Esophagus muscularis mucosa (tissue), 4 donors: ENCODE data around the gene ABCC1. TPM values are rescaled to one million over a fixed set of nuclear protein-coding genes. Genes with fewer than 3 reads are reported as not detected.

Experiments used
- DNase-seq: peaks from one replicate; pipeline ENCODE4 v3.0.0-alpha.2; 2017; ENCODE audit errors: extremely low spot score
- H3K27ac ChIP-seq, 4 donors: fragments of 200-600 bp; sonication (generic); replicated peaks in 1 of 4; 1 replicate in 3 of 4; 2 replicates in 1 of 4; pipeline ENCODE4 v1.5.1; 2016 to 2019; ENCODE audit warnings: mild to moderate bottlenecking in 1 of 4
- H3K27me3 ChIP-seq, 4 donors: fragments of 200-600 bp; sonication (generic); one replicate each; pipeline versions ENCODE4 v1.5.1 to v1.6.0; 2016 to 2019
- H3K36me3 ChIP-seq, 4 donors: fragments of 200-600 bp; sonication (generic); one replicate each; pipeline ENCODE4 v1.5.1; 2016 to 2019
- H3K4me1 ChIP-seq, 4 donors: fragments of 200-600 bp; sonication (generic); one replicate each; pipeline ENCODE4 v1.5.1; 2016 to 2019
- H3K4me3 ChIP-seq, 4 donors: fragments of 200-600 bp; sonication (generic); 1 replicate in 2 of 4; 2 replicates in 2 of 4; pipeline ENCODE4 v1.5.1; 2016 to 2019; ENCODE audit warnings: mild to moderate bottlenecking in 4 of 4, moderate library complexity in 1 of 4
- H3K9me3 ChIP-seq, 4 donors: fragments of 200-600 bp; sonication (generic); 1 replicate in 3 of 4; 2 replicates in 1 of 4; pipeline ENCODE4 v1.5.1; 2016 to 2019
- EP300 ChIP-seq: sonication (generic); formaldehyde crosslinking; IDR thresholded peaks from one replicate; pipeline ENCODE4 v1.6.1; 2017; ENCODE audit warnings: antibody characterized with exemption
- POLR2A ChIP-seq: fragments of 450-650 bp; IDR thresholded peaks from one replicate; pipeline ENCODE4 v1.6.1; 2017; ENCODE audit warnings: antibody characterized with exemption, moderate library complexity, mild to moderate bottlenecking, low read depth
- POLR2AphosphoS5 ChIP-seq, 2 donors: sonication (generic); formaldehyde crosslinking; IDR thresholded peaks; one replicate each; pipeline ENCODE4 v1.6.1; 2017; ENCODE audit warnings: antibody characterized with exemption in 2 of 2
- WGBS: methylation state at CpG from one replicate; pipeline ENCODE4 v1.1.5; 2018; 5-methylcytosine and 5-hydroxymethylcytosine counted together
- intact Hi-C: fragments of 100-400 bp; cut with DNase I; formaldehyde crosslinking; loops from one replicate; pipeline ENCODE4 v1.15.1; 2023
- total RNA-seq, 4 donors: library from RNA; depleted of rRNA; stranded (reverse); fragments of >200 nt; gene quantifications; one replicate each; pipeline versions ENCODE4 v1.1.0 to v1.2.1, GENCODE V29; 2016
- TF ChIP-seq, protein P1 (sequence below), 3 experiments: fragments of 200-600 bp in 2 of 3; fragments of 450-650 bp in 1 of 3; sonication (generic) in 2 of 3; IDR thresholded peaks; one replicate each; pipeline ENCODE4 v1.5.1; 2017 to 2019; ENCODE audit warnings: antibody characterized with exemption in 3 of 3, mild to moderate bottlenecking in 2 of 3, moderate library complexity in 1 of 3

ABCC1 gene
- total RNA-seq, 4 donors from 2014 or later, result 61.8 to 141 (median 103) TPM

DNA sequence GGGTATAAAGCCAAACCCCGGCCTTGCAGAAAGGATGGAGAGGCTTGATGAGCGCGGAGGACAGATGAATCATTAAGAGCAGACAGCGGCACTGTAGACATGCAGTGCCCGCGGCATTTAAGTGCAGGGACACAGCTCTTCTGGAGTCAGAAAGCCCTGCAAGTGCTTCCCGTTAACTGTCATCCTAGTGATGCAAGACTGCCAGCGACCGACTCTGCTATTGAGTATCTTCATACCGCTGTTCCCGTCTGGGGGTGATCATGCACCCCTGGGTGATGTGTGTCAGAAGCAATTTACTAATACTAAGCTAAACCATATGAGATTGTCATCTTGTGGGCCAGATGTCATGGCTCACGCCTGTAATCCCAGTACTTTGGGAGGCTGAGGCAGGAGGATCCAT, 172.8 kb downstream of the ABCC1 start:
- Histone ChIP-seq H3K36me3 (peaks cover 26 to 82% (median 62%) of the 10 kb centered on the region in 4 donors), H3K27ac (peak overlapping the region in 2 of 4 donors; percentile 72 to 82), H3K4me1 (peaks cover 8 to 63% (median 50%) of the 10 kb centered on the region in 4 donors), H3K4me3 (no peak overlapping the region), H3K27me3 (no peaks in the 10 kb centered on the region), H3K9me3 (peaks cover 0 to 13% (median 7%) of the 10 kb centered on the region in 4 donors)
- no peak for DNase-seq
- WGBS, result 90% methylated on average over 12 of the region's 12 CpGs
- TF ChIP-seq EP300, result no peak
- intact Hi-C loops, result loop anchor here (5.0 to 10.0 kb wide), 2 partner anchors 60 to 357 kb away; no protein-coding TSS in a partner anchor

DNA sequence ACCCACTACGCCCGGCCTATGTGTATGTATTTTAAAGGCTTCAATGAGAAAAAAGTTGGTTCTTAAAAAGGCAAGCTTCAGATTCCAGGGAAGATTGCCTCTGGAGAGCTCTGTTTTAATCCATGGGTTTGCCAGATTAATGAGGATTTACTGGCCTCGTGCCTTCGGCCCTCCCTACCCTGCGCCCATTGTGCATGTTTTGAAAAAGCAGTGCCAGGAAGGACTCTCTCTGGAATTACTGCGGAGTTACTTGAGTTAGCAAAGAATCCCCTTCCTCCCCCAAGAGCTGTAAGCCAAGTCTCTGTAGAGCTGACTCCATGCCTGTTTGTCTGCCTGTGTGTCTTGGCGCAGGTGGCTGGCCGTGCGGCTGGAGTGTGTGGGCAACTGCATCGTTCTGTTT, 175.0 kb downstream of the ABCC1 start:
- intact Hi-C loops, result loop anchor here (5.0 to 10.0 kb wide), 2 partner anchors 62 to 360 kb away; no protein-coding TSS in a partner anchor
- peak overlapping the region; percentile 73 to 82 (median 80) for H3K27ac ChIP-seq
- H3K9me3 ChIP-seq, result peaks cover 0 to 8% (median 7%) of the 10 kb centered on the region in 4 donors
- H3K4me1 ChIP-seq, result peaks cover 8 to 61% (median 49%) of the 10 kb centered on the region in 4 donors
- DNase-seq, result no peak
- H3K36me3 ChIP-seq, result peaks cover 25 to 74% (median 60%) of the 10 kb centered on the region in 4 donors
- peak in 1 of 2 donors; percentile 53 for TF ChIP-seq POLR2AphosphoS5 (IDR thresholded peaks at IDR 0.05)
- TF ChIP-seq, protein P1, sequence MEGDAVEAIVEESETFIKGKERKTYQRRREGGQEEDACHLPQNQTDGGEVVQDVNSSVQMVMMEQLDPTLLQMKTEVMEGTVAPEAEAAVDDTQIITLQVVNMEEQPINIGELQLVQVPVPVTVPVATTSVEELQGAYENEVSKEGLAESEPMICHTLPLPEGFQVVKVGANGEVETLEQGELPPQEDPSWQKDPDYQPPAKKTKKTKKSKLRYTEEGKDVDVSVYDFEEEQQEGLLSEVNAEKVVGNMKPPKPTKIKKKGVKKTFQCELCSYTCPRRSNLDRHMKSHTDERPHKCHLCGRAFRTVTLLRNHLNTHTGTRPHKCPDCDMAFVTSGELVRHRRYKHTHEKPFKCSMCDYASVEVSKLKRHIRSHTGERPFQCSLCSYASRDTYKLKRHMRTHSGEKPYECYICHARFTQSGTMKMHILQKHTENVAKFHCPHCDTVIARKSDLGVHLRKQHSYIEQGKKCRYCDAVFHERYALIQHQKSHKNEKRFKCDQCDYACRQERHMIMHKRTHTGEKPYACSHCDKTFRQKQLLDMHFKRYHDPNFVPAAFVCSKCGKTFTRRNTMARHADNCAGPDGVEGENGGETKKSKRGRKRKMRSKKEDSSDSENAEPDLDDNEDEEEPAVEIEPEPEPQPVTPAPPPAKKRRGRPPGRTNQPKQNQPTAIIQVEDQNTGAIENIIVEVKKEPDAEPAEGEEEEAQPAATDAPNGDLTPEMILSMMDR (IDR thresholded peaks at IDR 0.05), result no peak
- H3K4me3 ChIP-seq, result no peak overlapping the region
- 59% methylated on average over 10 of the region's 10 CpGs for WGBS
- H3K27me3 ChIP-seq, result no peaks in the 10 kb centered on the region

DNA sequence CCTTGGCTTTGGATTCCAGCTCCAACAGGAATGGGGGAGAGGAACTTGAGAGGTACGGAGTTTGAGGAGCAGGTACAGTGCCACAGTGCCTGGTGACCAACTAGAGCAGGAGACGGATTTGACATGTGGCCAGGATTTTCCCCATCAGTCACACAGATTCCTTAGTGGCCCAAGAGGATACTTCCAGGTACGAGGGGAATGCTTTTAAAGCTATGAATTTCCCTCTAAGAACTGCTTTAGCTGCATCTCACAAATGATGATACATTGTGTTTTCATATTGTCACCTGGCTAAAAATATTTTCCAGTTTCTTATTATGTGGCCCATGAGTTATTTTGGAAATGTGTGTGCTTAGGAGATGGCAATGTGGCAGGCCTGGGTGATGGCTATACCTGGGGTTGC, 175.6 kb downstream of the ABCC1 start:
- Histone ChIP-seq H3K36me3 (peaks cover 29 to 74% (median 63%) of the 10 kb centered on the region in 4 donors), H3K27me3 (no peaks in the 10 kb centered on the region), H3K27ac (peak overlapping the region; percentile 73 to 82 (median 80)), H3K4me3 (no peak overlapping the region), H3K9me3 (peaks cover 0 to 8% (median 7%) of the 10 kb centered on the region in 4 donors), H3K4me1 (peaks cover 3 to 55% (median 44%) of the 10 kb centered on the region in 4 donors)
- 95% methylated on average over 3 of the region's 3 CpGs for WGBS
- DNase-seq, result no peak
- TF ChIP-seq, protein P1 (IDR thresholded peaks at IDR 0.05), result no peak
- TF ChIP-seq POLR2A (no peak), POLR2AphosphoS5 (IDR thresholded peaks at IDR 0.05) (no peak), EP300 (no peak)
- intact Hi-C loops, result loop anchor here (5.0 to 10.0 kb wide), 4 partner anchors 63 to 360 kb away; no protein-coding TSS in a partner anchor

DNA sequence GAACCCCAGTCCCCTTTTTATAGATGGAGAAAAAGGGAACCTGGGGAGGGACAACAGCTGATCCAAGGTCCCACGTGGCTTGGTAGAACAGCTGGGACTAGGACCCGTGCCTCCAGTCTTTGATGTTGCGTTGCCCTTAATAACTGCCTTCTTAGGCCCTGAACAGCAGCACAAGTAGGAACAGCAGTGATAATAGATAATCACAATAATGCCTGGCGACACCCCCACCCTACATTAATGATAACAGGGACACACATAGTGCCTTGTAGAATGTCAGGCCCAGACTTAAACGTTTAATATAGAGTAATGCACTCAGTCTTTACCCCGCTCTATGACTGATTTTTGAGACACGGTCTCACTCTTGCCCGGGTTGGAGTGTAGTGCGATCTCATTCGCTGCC, 177.5 kb downstream of the ABCC1 start:
- H3K9me3 ChIP-seq, result peaks cover 0 to 8% (median 7%) of the 10 kb centered on the region in 4 donors
- no peaks in the 10 kb centered on the region for H3K27me3 ChIP-seq
- H3K4me3 ChIP-seq, result no peak overlapping the region
- TF ChIP-seq EP300 (no peak), POLR2A (no peak), POLR2AphosphoS5 (IDR thresholded peaks at IDR 0.05) (no peak)
- TF ChIP-seq, protein P1 (IDR thresholded peaks at IDR 0.05), result no peak
- DNase-seq, result no peak
- H3K4me1 ChIP-seq, result peaks cover 0 to 41% (median 32%) of the 10 kb centered on the region in 4 donors
- H3K27ac ChIP-seq, result peak overlapping the region; percentile 73 to 82 (median 80)
- intact Hi-C loops, result loop anchor here (5.0 to 10.0 kb wide), 3 partner anchors 175 to 362 kb away; no protein-coding TSS in a partner anchor
- 77% methylated on average over 8 of the region's 10 CpGs for WGBS
- H3K36me3 ChIP-seq, result peaks cover 34 to 87% (median 69%) of the 10 kb centered on the region in 4 donors

DNA sequence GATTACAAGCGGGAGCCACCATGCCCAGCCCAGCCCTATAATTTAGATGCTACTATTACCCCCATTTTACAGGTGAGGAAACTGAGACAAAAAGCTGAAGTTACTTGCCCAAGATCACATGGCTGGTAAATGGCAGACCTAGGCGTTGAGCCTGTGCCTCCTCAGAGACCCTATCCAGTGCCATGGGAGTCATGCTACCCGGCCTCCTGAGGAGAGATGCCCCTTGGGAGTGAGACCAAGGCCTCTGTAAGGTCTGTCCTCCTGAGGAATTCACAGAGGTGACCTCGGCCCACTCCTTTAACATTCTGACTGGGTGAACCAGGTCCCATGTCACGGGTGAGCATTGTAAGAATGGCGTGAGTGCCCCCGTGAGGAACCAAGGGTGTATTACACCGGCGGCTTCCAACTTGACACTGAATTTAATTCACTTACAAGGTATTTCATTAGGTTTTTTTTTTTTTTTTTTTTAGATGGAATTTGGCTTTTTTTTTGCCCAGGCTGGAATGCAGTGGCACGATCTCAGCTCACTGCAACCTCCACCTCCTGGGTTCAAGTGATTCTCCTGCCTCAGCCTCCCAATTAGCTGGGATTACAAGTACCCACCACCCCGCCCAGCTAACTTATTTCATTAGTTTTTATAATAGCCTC, 178.2 kb downstream of the ABCC1 start:
- Histone ChIP-seq H3K27me3 (no peaks in the 10 kb centered on the region), H3K4me1 (peaks cover 0 to 43% (median 32%) of the 10 kb centered on the region in 4 donors), H3K36me3 (peaks cover 30 to 84% (median 68%) of the 10 kb centered on the region in 4 donors), H3K4me3 (no peak overlapping the region), H3K27ac (peak overlapping the region; percentile 73 to 82 (median 80)), H3K9me3 (peaks cover 0 to 8% (median 7%) of the 10 kb centered on the region in 4 donors)
- TF ChIP-seq, protein P1 (IDR thresholded peaks at IDR 0.05), result peak; percentile 92 to 97 (median 92)
- TF ChIP-seq POLR2AphosphoS5 (IDR thresholded peaks at IDR 0.05) (peak; percentile 61 to 63), POLR2A (no peak)
- 25% methylated on average over 11 of the region's 11 CpGs for WGBS
- intact Hi-C loops, result loop anchor here (5.0 to 10.0 kb wide), 3 partner anchors 175 to 363 kb away; no protein-coding TSS in a partner anchor
- DNase-seq, result peak; percentile 94
